NT2/D1 (cell line): ENCODE data around the gene RSPO3.

Source experiments
- SUZ12 ChIP-seq: IDR thresholded peaks from 2 replicates; pipeline ENCODE4 v1.6.1; 2011; ENCODE audit not compliant: insufficient read length, insufficient read depth; ENCODE audit errors: extremely low read depth
- YY1 ChIP-seq: IDR thresholded peaks from 2 replicates; pipeline ENCODE4 v1.6.1; 2011; ENCODE audit not compliant: insufficient read length, insufficient read depth
- ZNF274 ChIP-seq: IDR thresholded peaks from 2 replicates; pipeline ENCODE4 v1.6.1; 2011; ENCODE audit warnings: mild to moderate bottlenecking, low read depth, low read length

GRCh38 chr6:127102299-127102698 is 16.2 kb upstream of the RSPO3 start:
- TF ChIP-seq SUZ12 (no peak), YY1 (no peak), ZNF274 (no peak)
